HL-60 (cell line): ENCODE data around the gene GPHA2.

ENCODE experiments used
- CTCF ChIP-seq: IDR thresholded peaks from one replicate; pipeline ENCODE4 v1.5.1; 2011; ENCODE audit warnings: low read length, control low read depth, inconsistent platforms; ENCODE audit not compliant: insufficient read depth
- POLR2AphosphoS5 ChIP-seq: IDR thresholded peaks from 2 replicates; pipeline ENCODE4 v1.6.1; 2012; ENCODE audit warnings: low read depth

- TF ChIP-seq CTCF (no peak), POLR2AphosphoS5 (no peak)
Measured at GRCh38 chr11:64910451-64911093, 25.1 kb downstream of the GPHA2 start.
